Measurements from ENCODE around the gene KIRREL3. TPM values are rescaled to one million over a fixed set of nuclear protein-coding genes. Genes with fewer than 3 reads are reported as not detected.

The KIRREL3 gene
- total RNA-seq, 1 experiment from 2014 or later, result 0.44 TPM

DNA sequence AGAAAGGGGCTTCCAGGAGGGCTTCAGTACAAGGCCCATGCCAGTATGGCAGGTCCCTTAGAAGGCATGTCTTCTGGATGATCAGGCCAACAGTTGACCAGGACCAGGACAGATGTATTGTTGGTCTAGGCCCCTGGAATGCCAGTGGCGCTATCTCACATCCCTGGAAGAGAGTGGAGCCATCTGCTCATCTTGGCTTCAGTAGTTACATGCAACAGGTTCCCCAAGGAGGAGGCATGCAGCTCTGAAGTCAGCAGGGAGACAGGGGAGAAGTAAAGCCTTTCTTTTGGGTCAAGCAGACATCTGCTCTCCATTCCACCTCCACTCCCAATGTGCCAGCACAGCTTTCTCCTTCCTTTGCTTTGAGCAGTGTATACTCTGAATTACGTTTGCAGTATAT lies 244.1 kb downstream of the KIRREL3 start:
- Histone ChIP-seq H3K79me2 (ENCODE audit: low read length) (no peaks in the 10 kb centered on the region), H3K9me2 (replicated peaks; ENCODE audit: low read length) (no peaks in the 10 kb centered on the region), H4K20me1 (ENCODE audit: low read length) (no peaks in the 10 kb centered on the region), H3F3A (ENCODE audit: low read length, unreplicated experiment) (no peaks in the 10 kb centered on the region), H3K27ac (ENCODE audit: low read length) (no peak overlapping the region), H3K9ac (ENCODE audit: low read length) (no peak overlapping the region), H2AFZ (ENCODE audit: low read length) (no peak overlapping the region), H3K4me3 (ENCODE audit: low read length) (no peak overlapping the region), H3K4me1 (ENCODE audit: insufficient read depth, low read length) (no peaks in the 10 kb centered on the region), H3K4me2 (ENCODE audit: low read length) (no peak overlapping the region), H3K9me3 (ENCODE audit: low read length) (no peaks in the 10 kb centered on the region), H3K27me3 (ENCODE audit: low read length) (peaks cover 47% of the 10 kb centered on the region), H3K36me3 (ENCODE audit: low read depth, low read length) (no peaks in the 10 kb centered on the region)
- intact Hi-C loops (cut with micrococcal nuclease), result no loop called here
- no peak for TF ChIP-seq EZH2phosphoT487 (IDR thresholded peaks at IDR 0.05; ENCODE audit: borderline replicate concordance, low read length)
- TF ChIP-seq, protein P1, sequence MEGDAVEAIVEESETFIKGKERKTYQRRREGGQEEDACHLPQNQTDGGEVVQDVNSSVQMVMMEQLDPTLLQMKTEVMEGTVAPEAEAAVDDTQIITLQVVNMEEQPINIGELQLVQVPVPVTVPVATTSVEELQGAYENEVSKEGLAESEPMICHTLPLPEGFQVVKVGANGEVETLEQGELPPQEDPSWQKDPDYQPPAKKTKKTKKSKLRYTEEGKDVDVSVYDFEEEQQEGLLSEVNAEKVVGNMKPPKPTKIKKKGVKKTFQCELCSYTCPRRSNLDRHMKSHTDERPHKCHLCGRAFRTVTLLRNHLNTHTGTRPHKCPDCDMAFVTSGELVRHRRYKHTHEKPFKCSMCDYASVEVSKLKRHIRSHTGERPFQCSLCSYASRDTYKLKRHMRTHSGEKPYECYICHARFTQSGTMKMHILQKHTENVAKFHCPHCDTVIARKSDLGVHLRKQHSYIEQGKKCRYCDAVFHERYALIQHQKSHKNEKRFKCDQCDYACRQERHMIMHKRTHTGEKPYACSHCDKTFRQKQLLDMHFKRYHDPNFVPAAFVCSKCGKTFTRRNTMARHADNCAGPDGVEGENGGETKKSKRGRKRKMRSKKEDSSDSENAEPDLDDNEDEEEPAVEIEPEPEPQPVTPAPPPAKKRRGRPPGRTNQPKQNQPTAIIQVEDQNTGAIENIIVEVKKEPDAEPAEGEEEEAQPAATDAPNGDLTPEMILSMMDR (conservative IDR thresholded peaks at IDR 0.05; ENCODE audit: low read depth, low read length), result no peak
- no peak for TF ChIP-seq EZH2 (IDR thresholded peaks at IDR 0.05; ENCODE audit: low read length, unreplicated experiment)
- ChIA-PET CTCF (no interaction called here), POLR2A (ENCODE audit: unreplicated experiment) (no interaction called here)
- no TSS peak for BruUV-seq (replicated peaks)
- DNase-seq (no peak), ATAC-seq (no peak)

DNA sequence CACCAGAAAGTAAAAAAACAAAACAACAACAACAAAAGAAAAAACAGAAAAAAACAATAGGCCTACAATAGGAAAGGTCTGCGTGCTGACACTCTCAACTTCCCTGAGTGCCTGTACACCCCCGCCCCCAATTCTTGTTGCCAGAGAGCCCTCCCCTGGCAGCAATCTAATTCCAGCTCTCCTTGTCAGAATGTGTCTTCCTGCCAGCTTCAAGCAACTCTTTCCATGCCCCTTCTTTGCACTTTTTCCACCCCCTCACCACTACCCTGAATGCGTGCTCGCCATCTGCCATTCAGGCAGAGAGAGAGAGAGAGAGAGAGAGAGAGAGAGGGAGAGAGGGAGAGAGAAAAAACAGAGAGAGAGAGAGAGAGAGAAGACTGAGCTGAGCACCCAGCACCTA lies 245.0 kb downstream of the KIRREL3 start:
- H3K27me3 ChIP-seq (ENCODE audit: low read length), result peaks cover 53% of the 10 kb centered on the region
- CTCF ChIA-PET, result interaction anchor here (0.6 kb wide), 1 partner anchor 28 kb away, joined by 3 read pairs; no protein-coding TSS in a partner anchor

More for the DNA sequence above, 245.0 kb downstream of the KIRREL3 start:
- Histone ChIP-seq H3K79me2 (ENCODE audit: low read length) (no peaks in the 10 kb centered on the region), H3K4me3 (ENCODE audit: low read length) (no peak overlapping the region), H4K20me1 (ENCODE audit: low read length) (no peaks in the 10 kb centered on the region), H2AFZ (ENCODE audit: low read length) (no peak overlapping the region), H3F3A (ENCODE audit: low read length, unreplicated experiment) (no peaks in the 10 kb centered on the region), H3K4me1 (ENCODE audit: insufficient read depth, low read length) (no peaks in the 10 kb centered on the region), H3K9ac (ENCODE audit: low read length) (no peak overlapping the region), H3K4me2 (ENCODE audit: low read length) (no peak overlapping the region), H3K27ac (ENCODE audit: low read length) (no peak overlapping the region), H3K9me3 (ENCODE audit: low read length) (no peaks in the 10 kb centered on the region), H3K36me3 (ENCODE audit: low read depth, low read length) (no peaks in the 10 kb centered on the region), H3K9me2 (replicated peaks; ENCODE audit: low read length) (no peaks in the 10 kb centered on the region)
- TF ChIP-seq EZH2 (IDR thresholded peaks at IDR 0.05; ENCODE audit: low read length, unreplicated experiment) (no peak), EZH2phosphoT487 (IDR thresholded peaks at IDR 0.05; ENCODE audit: borderline replicate concordance, low read length) (no peak)
- TF ChIP-seq, protein P1 (conservative IDR thresholded peaks at IDR 0.05; ENCODE audit: low read depth, low read length), result no peak
- intact Hi-C loops (cut with micrococcal nuclease), result no loop called here
- DNase-seq (no peak), ATAC-seq (no peak)
- BruUV-seq (replicated peaks), result no TSS peak
- POLR2A ChIA-PET (ENCODE audit: unreplicated experiment), result no interaction called here

Data from PC-3 (cell line).